GM12878 (cell line): ENCODE measurements around the gene DTD1. TPM values are rescaled to one million over a fixed set of nuclear protein-coding genes. Genes with fewer than 3 reads are reported as not detected.
A peak's percentile ranks its signal among the peaks of the same experiment; 100 is the strongest.

Experiments used
- BACH1 ChIP-seq: fragments of 450-650 bp; IDR thresholded peaks from 2 replicates; pipeline ENCODE4 v1.6.1; 2017; ENCODE audit warnings: mild to moderate bottlenecking, borderline replicate concordance
- KDM1A ChIP-seq: fragments of 200-600 bp; sonication (generic); IDR thresholded peaks from 2 replicates; pipeline ENCODE4 v1.6.1; 2016; ENCODE audit warnings: borderline replicate concordance
- MEF2A ChIP-seq: IDR thresholded peaks from 2 replicates; pipeline ENCODE4 v1.6.1; 2011; ENCODE audit warnings: low read depth, mild to moderate bottlenecking, low read length, moderate library complexity; ENCODE audit not compliant: insufficient read depth
- NFIC ChIP-seq: IDR thresholded peaks from 2 replicates; pipeline ENCODE4 v1.6.1; 2012; ENCODE audit warnings: low read depth, mild to moderate bottlenecking, inconsistent platforms, low read length, moderate library complexity
- PRDM15 ChIP-seq: fragments of 450-650 bp; formaldehyde crosslinking; IDR thresholded peaks from 2 replicates; pipeline ENCODE4 v1.4.0; 2020; ENCODE audit warnings: mild to moderate bottlenecking, moderate library complexity
- RFX5 ChIP-seq: IDR thresholded peaks from 2 replicates; pipeline ENCODE4 v1.6.1; 2011; ENCODE audit warnings: low read depth, low read length, improper control_type of control experiment
- RUNX3 ChIP-seq: IDR thresholded peaks from 2 replicates; pipeline ENCODE4 v1.6.1; 2012; ENCODE audit warnings: low read length, inconsistent platforms
- SUZ12 ChIP-seq: fragments of 200-600 bp; sonication (generic); IDR thresholded peaks from one replicate; pipeline ENCODE4 v1.6.1; 2018; ENCODE audit warnings: antibody characterized with exemption, mild to moderate bottlenecking; ENCODE audit not compliant: unreplicated experiment
- USF2 ChIP-seq: IDR thresholded peaks from 2 replicates; pipeline ENCODE4 v1.6.1; 2011; ENCODE audit warnings: low read depth, low read length, improper control_type of control experiment, borderline replicate concordance
- polyA plus RNA-seq, 11 experiments: library from polyadenylated mRNA; depleted of rRNA in 4 of 11; unstranded in 6 of 11; stranded (reverse) in 5 of 11; fragments of >200 nt; fragmentation: Nextera tagmentation in 4 of 11; fragmentation: Illumina TruSeq in 1 of 11; extraction: Ambion mirVana in 4 of 11; extraction: Trizol in 1 of 11; gene quantifications; 1 replicate in 1 of 11; 2 replicates in 10 of 11; pipeline versions ENCODE4 v1.2.1 to v1.2.3, GENCODE V29; 2011 to 2016; ENCODE audit warnings: inconsistent platforms in 2 of 11, missing spikeins in 2 of 11, low read depth in 1 of 11
- total RNA-seq, 4 experiments: library from RNA; depleted of rRNA in 3 of 4; stranded (reverse); fragments of >200 nt in 3 of 4; fragmentation: Illumina TruSeq in 1 of 4; extraction: Trizol in 1 of 4; gene quantifications; 2 replicates each; pipeline versions ENCODE4 v1.2.1 to v1.2.3, GENCODE V29; 2013 to 2021
- TF ChIP-seq, protein P1 (sequence below): fragments of 450-650 bp; formaldehyde crosslinking; IDR thresholded peaks from 2 replicates; pipeline ENCODE4 v1.5.0; 2022; ENCODE audit warnings: mild to moderate bottlenecking, missing genetic modification characterization
- TF ChIP-seq, protein P2 (sequence below): fragments of 150-350 bp; IDR thresholded peaks from 2 replicates; pipeline ENCODE4 v1.6.1; 2016; ENCODE audit warnings: low read depth, low read length
- TF ChIP-seq, protein P3 (sequence below): fragments of 150-350 bp; IDR thresholded peaks from 2 replicates; pipeline ENCODE4 v1.6.1; 2014; ENCODE audit warnings: mild to moderate bottlenecking, low read depth, low read length

The DTD1 gene
- total and polyA plus RNA-seq, 10 of the 15 experiments (the other 5 are each of a cell fraction or from before 2014, with no cell fraction given) = 24.3 to 99.8 (median 63.3) TPM

- TF ChIP-seq SUZ12 = no peak
- no peak for TF ChIP-seq BACH1
- no peak for TF ChIP-seq PRDM15
- no peak for TF ChIP-seq MEF2A
- no peak for TF ChIP-seq USF2
- TF ChIP-seq KDM1A = no peak
- 0 out of 2 replicates have a peak, but pooled peaks have one; percentile 31 for TF ChIP-seq RUNX3
- TF ChIP-seq, protein P1, sequence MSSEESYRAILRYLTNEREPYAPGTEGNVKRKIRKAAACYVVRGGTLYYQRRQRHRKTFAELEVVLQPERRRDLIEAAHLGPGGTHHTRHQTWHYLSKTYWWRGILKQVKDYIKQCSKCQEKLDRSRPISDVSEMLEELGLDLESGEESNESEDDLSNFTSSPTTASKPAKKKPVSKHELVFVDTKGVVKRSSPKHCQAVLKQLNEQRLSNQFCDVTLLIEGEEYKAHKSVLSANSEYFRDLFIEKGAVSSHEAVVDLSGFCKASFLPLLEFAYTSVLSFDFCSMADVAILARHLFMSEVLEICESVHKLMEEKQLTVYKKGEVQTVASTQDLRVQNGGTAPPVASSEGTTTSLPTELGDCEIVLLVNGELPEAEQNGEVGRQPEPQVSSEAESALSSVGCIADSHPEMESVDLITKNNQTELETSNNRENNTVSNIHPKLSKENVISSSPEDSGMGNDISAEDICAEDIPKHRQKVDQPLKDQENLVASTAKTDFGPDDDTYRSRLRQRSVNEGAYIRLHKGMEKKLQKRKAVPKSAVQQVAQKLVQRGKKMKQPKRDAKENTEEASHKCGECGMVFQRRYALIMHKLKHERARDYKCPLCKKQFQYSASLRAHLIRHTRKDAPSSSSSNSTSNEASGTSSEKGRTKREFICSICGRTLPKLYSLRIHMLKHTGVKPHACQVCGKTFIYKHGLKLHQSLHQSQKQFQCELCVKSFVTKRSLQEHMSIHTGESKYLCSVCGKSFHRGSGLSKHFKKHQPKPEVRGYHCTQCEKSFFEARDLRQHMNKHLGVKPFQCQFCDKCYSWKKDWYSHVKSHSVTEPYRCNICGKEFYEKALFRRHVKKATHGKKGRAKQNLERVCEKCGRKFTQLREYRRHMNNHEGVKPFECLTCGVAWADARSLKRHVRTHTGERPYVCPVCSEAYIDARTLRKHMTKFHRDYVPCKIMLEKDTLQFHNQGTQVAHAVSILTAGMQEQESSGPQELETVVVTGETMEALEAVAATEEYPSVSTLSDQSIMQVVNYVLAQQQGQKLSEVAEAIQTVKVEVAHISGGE = no peak
- TF ChIP-seq RFX5 = no peak
- TF ChIP-seq, protein P2, sequence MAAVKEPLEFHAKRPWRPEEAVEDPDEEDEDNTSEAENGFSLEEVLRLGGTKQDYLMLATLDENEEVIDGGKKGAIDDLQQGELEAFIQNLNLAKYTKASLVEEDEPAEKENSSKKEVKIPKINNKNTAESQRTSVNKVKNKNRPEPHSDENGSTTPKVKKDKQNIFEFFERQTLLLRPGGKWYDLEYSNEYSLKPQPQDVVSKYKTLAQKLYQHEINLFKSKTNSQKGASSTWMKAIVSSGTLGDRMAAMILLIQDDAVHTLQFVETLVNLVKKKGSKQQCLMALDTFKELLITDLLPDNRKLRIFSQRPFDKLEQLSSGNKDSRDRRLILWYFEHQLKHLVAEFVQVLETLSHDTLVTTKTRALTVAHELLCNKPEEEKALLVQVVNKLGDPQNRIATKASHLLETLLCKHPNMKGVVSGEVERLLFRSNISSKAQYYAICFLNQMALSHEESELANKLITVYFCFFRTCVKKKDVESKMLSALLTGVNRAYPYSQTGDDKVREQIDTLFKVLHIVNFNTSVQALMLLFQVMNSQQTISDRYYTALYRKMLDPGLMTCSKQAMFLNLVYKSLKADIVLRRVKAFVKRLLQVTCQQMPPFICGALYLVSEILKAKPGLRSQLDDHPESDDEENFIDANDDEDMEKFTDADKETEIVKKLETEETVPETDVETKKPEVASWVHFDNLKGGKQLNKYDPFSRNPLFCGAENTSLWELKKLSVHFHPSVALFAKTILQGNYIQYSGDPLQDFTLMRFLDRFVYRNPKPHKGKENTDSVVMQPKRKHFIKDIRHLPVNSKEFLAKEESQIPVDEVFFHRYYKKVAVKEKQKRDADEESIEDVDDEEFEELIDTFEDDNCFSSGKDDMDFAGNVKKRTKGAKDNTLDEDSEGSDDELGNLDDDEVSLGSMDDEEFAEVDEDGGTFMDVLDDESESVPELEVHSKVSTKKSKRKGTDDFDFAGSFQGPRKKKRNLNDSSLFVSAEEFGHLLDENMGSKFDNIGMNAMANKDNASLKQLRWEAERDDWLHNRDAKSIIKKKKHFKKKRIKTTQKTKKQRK = no peak
- TF ChIP-seq, protein P3, sequence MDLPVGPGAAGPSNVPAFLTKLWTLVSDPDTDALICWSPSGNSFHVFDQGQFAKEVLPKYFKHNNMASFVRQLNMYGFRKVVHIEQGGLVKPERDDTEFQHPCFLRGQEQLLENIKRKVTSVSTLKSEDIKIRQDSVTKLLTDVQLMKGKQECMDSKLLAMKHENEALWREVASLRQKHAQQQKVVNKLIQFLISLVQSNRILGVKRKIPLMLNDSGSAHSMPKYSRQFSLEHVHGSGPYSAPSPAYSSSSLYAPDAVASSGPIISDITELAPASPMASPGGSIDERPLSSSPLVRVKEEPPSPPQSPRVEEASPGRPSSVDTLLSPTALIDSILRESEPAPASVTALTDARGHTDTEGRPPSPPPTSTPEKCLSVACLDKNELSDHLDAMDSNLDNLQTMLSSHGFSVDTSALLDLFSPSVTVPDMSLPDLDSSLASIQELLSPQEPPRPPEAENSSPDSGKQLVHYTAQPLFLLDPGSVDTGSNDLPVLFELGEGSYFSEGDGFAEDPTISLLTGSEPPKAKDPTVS = no peak
- no peak for TF ChIP-seq NFIC
These were observed 162.9 kb downstream of the DTD1 start (continued) for GRCh38 chr20:18750735-18751134.
